A673 (cell line): ENCODE measurements around the gene FLT1. TPM values are rescaled to one million over a fixed set of nuclear protein-coding genes. Genes with fewer than 3 reads are reported as not detected.

Experiments
- BruUV-seq: library from RNA; stranded (reverse); fragments of 400-500 nt; replicated peaks from 2 replicates; lab custom pipeline; 2021; lab: Mats Ljungman, UMichigan
- CTCF ChIA-PET: fragments of 300-600 bp; sonication (Branson Sonifier 250); formaldehyde crosslinking; loops from one replicate; lab custom pipeline; 2022; ENCODE audit warnings: antibody characterized with exemption; lab: Charles Lee
- POLR2A ChIA-PET: fragments of 300-600 bp; sonication (Branson Sonifier 250); formaldehyde crosslinking; loops from one replicate; lab custom pipeline; 2022; ENCODE audit warnings: antibody characterized with exemption; ENCODE audit not compliant: low non-redundant PET; lab: Charles Lee
- DNase-seq: peaks from one replicate; pipeline ENCODE4 v3.0.0-alpha.2; 2015; ENCODE audit warnings: low spot score
- H3K27ac ChIP-seq: fragments of 200-600 bp; sonication (generic); 2 replicates; pipeline ENCODE4 v1.5.1; 2016; ENCODE audit warnings: mixed run types, low read depth, mild to moderate bottlenecking, mixed read lengths, antibody characterized with exemption, low read length; ENCODE audit not compliant: poor library complexity, severe bottlenecking
- H3K27me3 ChIP-seq: fragments of 200-600 bp; sonication (generic); replicated peaks from 2 replicates; pipeline ENCODE4 v1.6.1; 2017; ENCODE audit warnings: mixed run types, low read depth, mild to moderate bottlenecking, mixed read lengths, antibody characterized with exemption, low read length; ENCODE audit not compliant: insufficient read depth, poor library complexity
- H3K36me3 ChIP-seq: fragments of 200-600 bp; sonication (generic); 2 replicates; pipeline ENCODE4 v1.6.1; 2016; ENCODE audit warnings: mixed run types, mild to moderate bottlenecking, mixed read lengths, antibody characterized with exemption, low read length; ENCODE audit not compliant: insufficient read depth, poor library complexity, severe bottlenecking
- H3K4me1 ChIP-seq: fragments of 200-600 bp; sonication (generic); 2 replicates; pipeline ENCODE4 v1.6.1; 2017; ENCODE audit warnings: mixed run types, mild to moderate bottlenecking, mixed read lengths, antibody characterized with exemption, low read length; ENCODE audit not compliant: insufficient read depth, poor library complexity, severe bottlenecking
- H3K4me3 ChIP-seq: fragments of 200-600 bp; sonication (generic); 2 replicates; pipeline ENCODE4 v1.5.1; 2016; ENCODE audit warnings: low read depth, mixed run types, mild to moderate bottlenecking, mixed read lengths, low read length; ENCODE audit not compliant: poor library complexity, severe bottlenecking
- H3K9me3 ChIP-seq: fragments of 200-600 bp; sonication (generic); 2 replicates; pipeline ENCODE4 v1.6.1; 2016; ENCODE audit warnings: mixed run types, low read depth, mild to moderate bottlenecking, mixed read lengths, antibody characterized with exemption, low read length; ENCODE audit not compliant: poor library complexity, severe bottlenecking
- EZH2 ChIP-seq: fragments of 200-600 bp; sonication (generic); IDR thresholded peaks from 2 replicates; pipeline ENCODE4 v1.6.1; 2017; ENCODE audit warnings: borderline replicate concordance, low read depth, mild to moderate bottlenecking, mixed read lengths, antibody characterized with exemption, low read length; ENCODE audit not compliant: poor library complexity, severe bottlenecking
- intact Hi-C: fragments of 100-400 bp; cut with micrococcal nuclease; formaldehyde crosslinking; loops from one replicate; pipeline ENCODE4 v1.10.0; 2022; ENCODE audit not compliant: unreplicated experiment
- total RNA-seq: library from RNA; stranded (reverse); gene quantifications from 2 replicates; pipeline ENCODE4 v1.2.3, GENCODE V29; 2021
- TF ChIP-seq, protein P1 (sequence below): fragments of 300-800, 200-600 bp; sonication (generic); conservative IDR thresholded peaks from 2 replicates; pipeline ENCODE4 v1.5.1; 2017; ENCODE audit warnings: low read depth, mild to moderate bottlenecking, antibody characterized with exemption, low read length, moderate library complexity, mixed read lengths

The FLT1 gene
- total RNA-seq, 1 experiment from 2014 or later, result 5.2 TPM

GRCh38 chr13:28347456-28348371 lies 147.2 kb downstream of the FLT1 start:
- no peak for DNase-seq
- H3K4me1 ChIP-seq, result no peaks in the 10 kb centered on the region
- no TSS peak for BruUV-seq
- no peak overlapping the region for H3K27ac ChIP-seq
- H3K9me3 ChIP-seq, result no peaks in the 10 kb centered on the region
- H3K36me3 ChIP-seq, result no peaks in the 10 kb centered on the region
- POLR2A ChIA-PET, result no interaction called here
- TF ChIP-seq, protein P1, sequence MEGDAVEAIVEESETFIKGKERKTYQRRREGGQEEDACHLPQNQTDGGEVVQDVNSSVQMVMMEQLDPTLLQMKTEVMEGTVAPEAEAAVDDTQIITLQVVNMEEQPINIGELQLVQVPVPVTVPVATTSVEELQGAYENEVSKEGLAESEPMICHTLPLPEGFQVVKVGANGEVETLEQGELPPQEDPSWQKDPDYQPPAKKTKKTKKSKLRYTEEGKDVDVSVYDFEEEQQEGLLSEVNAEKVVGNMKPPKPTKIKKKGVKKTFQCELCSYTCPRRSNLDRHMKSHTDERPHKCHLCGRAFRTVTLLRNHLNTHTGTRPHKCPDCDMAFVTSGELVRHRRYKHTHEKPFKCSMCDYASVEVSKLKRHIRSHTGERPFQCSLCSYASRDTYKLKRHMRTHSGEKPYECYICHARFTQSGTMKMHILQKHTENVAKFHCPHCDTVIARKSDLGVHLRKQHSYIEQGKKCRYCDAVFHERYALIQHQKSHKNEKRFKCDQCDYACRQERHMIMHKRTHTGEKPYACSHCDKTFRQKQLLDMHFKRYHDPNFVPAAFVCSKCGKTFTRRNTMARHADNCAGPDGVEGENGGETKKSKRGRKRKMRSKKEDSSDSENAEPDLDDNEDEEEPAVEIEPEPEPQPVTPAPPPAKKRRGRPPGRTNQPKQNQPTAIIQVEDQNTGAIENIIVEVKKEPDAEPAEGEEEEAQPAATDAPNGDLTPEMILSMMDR, result no peak
- no peak for TF ChIP-seq EZH2
- no peak overlapping the region for H3K4me3 ChIP-seq
- intact Hi-C loops, result no loop called here
- H3K27me3 ChIP-seq, result no peaks in the 10 kb centered on the region
- CTCF ChIA-PET, result no interaction called here

- TF ChIP-seq EZH2, result no peak
- TF ChIP-seq, protein P1, result no peak
- no TSS peak for BruUV-seq
- ChIA-PET CTCF (no interaction called here), POLR2A (no interaction called here)
- no peak for DNase-seq
- Histone ChIP-seq H3K4me1 (peaks cover 3% of the 10 kb centered on the region), H3K9me3 (no peaks in the 10 kb centered on the region), H3K27ac (no peak overlapping the region), H3K4me3 (no peak overlapping the region), H3K36me3 (no peaks in the 10 kb centered on the region), H3K27me3 (no peaks in the 10 kb centered on the region)
- intact Hi-C loops, result no loop called here
Measured at GRCh38 chr13:28346154-28346553, 148.8 kb downstream of the FLT1 start.

GRCh38 chr13:28344163-28344562 lies 150.8 kb downstream of the FLT1 start:
- intact Hi-C loops, result no loop called here
- no peak for DNase-seq
- Histone ChIP-seq H3K27me3 (no peaks in the 10 kb centered on the region), H3K27ac (no peak overlapping the region), H3K4me1 (peaks cover 15% of the 10 kb centered on the region), H3K4me3 (no peak overlapping the region), H3K9me3 (no peaks in the 10 kb centered on the region), H3K36me3 (no peaks in the 10 kb centered on the region)
- ChIA-PET POLR2A (no interaction called here), CTCF (no interaction called here)
- no peak for TF ChIP-seq EZH2
- TF ChIP-seq, protein P1, result no peak
- BruUV-seq, result no TSS peak
